ENCODE data around the gene ATP12A. TPM values are rescaled to one million over a fixed set of nuclear protein-coding genes. Genes with fewer than 3 reads are reported as not detected.
A peak's percentile ranks its signal among the peaks of the same experiment; 100 is the strongest.

ATP12A gene
- total and polyA plus RNA-seq, 12 donors = not detected

DNA sequence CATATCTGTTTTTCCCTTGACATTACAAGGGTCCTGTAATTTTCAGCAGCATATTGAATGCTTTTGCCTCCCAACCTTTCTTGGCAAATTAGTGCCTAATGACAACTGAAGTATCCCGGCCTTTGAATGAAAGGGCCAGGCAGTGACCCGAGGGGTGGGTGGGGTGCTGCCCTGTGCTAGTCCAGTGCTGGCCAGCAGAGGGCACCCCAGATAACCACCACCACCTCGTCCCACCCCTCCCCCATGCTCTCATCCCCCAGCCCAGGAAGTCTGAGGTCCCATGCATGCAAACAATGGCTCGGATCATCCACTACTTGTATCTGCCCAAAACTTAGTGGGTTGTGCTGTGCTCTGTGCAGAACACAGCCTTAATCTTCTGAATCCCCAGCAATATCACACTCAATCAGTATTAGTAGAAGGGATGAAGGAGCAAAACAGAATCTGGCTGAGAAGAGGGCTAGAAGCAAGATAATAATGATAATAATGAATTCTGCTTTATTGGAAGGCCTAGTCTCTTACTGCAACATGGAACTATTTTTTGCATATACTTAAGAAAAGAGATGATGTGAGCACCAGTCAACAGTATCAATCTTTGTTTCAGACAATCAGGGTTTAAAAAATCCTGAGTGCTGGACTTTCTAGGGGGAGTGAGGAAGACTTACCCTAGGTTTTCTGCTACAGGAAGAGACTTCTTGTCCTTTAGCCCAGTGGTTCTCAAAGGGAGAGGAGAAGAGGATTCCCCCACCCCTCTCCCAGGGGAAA, 3.8 kb downstream of the ATP12A start:
- Histone ChIP-seq H3K4me1 (peaks cover 0 to 27% (median 12%) of the 10 kb centered on the region in 9 donors), H3K4me3 (no peak overlapping the region), H3K36me3 (no peaks in the 10 kb centered on the region), H3K27ac (no peak overlapping the region), H3K9me3 (no peaks in the 10 kb centered on the region), H3K27me3 (peaks cover 12 to 45% (median 35%) of the 10 kb centered on the region in 7 donors)
- WGBS, 2 donors = 9 to 13% methylated on average over 4 of the region's 4 CpGs
- TF ChIP-seq, protein P1, sequence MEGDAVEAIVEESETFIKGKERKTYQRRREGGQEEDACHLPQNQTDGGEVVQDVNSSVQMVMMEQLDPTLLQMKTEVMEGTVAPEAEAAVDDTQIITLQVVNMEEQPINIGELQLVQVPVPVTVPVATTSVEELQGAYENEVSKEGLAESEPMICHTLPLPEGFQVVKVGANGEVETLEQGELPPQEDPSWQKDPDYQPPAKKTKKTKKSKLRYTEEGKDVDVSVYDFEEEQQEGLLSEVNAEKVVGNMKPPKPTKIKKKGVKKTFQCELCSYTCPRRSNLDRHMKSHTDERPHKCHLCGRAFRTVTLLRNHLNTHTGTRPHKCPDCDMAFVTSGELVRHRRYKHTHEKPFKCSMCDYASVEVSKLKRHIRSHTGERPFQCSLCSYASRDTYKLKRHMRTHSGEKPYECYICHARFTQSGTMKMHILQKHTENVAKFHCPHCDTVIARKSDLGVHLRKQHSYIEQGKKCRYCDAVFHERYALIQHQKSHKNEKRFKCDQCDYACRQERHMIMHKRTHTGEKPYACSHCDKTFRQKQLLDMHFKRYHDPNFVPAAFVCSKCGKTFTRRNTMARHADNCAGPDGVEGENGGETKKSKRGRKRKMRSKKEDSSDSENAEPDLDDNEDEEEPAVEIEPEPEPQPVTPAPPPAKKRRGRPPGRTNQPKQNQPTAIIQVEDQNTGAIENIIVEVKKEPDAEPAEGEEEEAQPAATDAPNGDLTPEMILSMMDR (IDR thresholded peaks at IDR 0.05) = peak; percentile 67 to 90 (median 80)
- peak; percentile 43 to 61 for DNase-seq
- peak; percentile 54 to 87 (median 80) for ATAC-seq
- intact Hi-C loops (cut with DNase I) = loop anchor here in 1 of 10 donors (10.0 kb wide), 1 partner anchor 51 kb away; no protein-coding TSS in a partner anchor

DNA sequence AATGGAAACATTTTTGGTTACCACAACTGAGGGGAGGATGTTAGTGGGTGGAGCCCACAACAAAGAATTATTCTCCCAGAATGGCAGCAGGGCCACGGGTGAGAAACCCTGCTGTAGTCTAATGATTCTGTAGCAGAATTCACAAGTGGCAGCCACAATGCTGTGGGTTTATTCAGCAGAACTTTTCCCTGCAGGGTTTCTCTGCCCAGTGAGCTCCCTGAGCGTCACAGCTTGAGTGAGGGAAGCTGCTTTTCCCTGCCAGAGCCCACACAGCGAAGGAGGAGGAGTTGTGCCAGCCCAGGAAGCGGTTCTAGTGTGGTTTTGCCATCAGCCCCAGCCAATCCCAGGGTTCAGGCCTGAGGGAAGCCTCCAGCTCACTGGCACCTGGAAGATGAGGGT, 4.4 kb downstream of the ATP12A start:
- intact Hi-C loops (cut with DNase I) = loop anchor here in 1 of 10 donors (10.0 kb wide), 1 partner anchor 50 kb away; no protein-coding TSS in a partner anchor
- DNase-seq (no peak), ATAC-seq (no peak)
- peaks cover 0 to 27% (median 12%) of the 10 kb centered on the region in 9 donors for H3K4me1 ChIP-seq
- WGBS, 2 donors = 44 to 60% methylated on average over 4 of the region's 4 CpGs
- TF ChIP-seq, protein P1 (IDR thresholded peaks at IDR 0.05) = no peak
- no peak overlapping the region for H3K27ac ChIP-seq
- H3K4me3 ChIP-seq = no peak overlapping the region
- H3K27me3 ChIP-seq = peaks cover 12 to 44% (median 31%) of the 10 kb centered on the region in 7 donors
- no peaks in the 10 kb centered on the region for H3K9me3 ChIP-seq
- H3K36me3 ChIP-seq = no peaks in the 10 kb centered on the region

DNA sequence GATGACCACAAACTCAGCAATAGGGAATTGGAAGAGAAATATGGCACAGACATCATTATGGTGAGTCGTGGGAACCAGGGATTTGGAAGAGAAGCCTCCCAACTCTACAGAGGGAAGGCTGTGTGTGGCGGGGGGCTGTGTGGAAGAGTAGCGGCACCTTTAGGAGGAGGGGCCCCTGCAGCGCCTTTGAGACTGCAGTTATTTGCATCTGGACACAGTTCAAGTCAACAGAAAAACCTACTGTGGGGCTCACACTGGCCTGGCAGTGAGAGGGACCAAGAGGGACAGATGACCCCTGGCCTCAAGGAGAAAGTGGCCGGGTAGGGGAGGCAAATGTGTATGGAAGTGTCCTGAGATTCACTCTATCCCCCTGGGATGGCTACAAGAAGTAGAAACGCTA, 5.1 kb downstream of the ATP12A start:
- Histone ChIP-seq H3K27ac (no peak overlapping the region), H3K9me3 (no peaks in the 10 kb centered on the region), H3K4me3 (no peak overlapping the region), H3K36me3 (no peaks in the 10 kb centered on the region), H3K4me1 (peaks cover 0 to 22% (median 7%) of the 10 kb centered on the region in 9 donors), H3K27me3 (peaks cover 7 to 43% (median 29%) of the 10 kb centered on the region in 7 donors)
- no peak for ATAC-seq
- TF ChIP-seq, protein P1 (IDR thresholded peaks at IDR 0.05) = no peak
- intact Hi-C loops (cut with DNase I) = loop anchor here in 1 of 10 donors (10.0 kb wide), 1 partner anchor 49 kb away; no protein-coding TSS in a partner anchor
- DNase-seq = no peak
- 90 to 91% methylated on average over 6 of the region's 6 CpGs for WGBS, 2 donors

DNA sequence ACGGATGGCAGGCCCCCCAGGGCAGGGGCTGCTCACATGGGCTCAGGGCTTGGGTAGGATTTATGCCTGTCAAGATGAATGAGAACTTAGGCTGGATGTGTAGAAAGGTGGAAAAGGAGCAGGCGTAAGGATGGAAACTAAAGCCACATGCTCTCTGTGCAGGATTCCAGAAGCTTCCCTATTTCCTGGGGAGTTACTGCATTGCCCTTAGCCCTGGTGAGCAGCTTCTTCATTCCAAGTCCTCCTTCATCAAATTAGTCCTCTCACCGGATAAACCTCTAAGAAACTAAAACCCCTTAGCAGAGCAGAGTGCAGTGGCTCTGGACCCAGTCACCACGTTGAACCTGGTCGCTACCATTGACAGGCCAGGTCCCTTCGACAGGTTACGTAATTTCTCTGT, 7.4 kb downstream of the ATP12A start:
- ATAC-seq (no peak), DNase-seq (no peak)
- no peaks in the 10 kb centered on the region for H3K9me3 ChIP-seq
- H3K36me3 ChIP-seq = no peaks in the 10 kb centered on the region
- intact Hi-C loops (cut with DNase I) = loop anchor here in 1 of 10 donors (10.0 kb wide), 1 partner anchor 47 kb away; no protein-coding TSS in a partner anchor
- no peak overlapping the region for H3K4me3 ChIP-seq
- TF ChIP-seq, protein P1 (IDR thresholded peaks at IDR 0.05) = no peak
- peaks cover 0 to 17% (median 0%) of the 10 kb centered on the region in 9 donors for H3K4me1 ChIP-seq
- H3K27ac ChIP-seq = no peak overlapping the region
- WGBS, 2 donors = 88 to 90% methylated on average over 7 of the region's 7 CpGs
- H3K27me3 ChIP-seq = peaks cover 0 to 50% (median 30%) of the 10 kb centered on the region in 7 donors

Data from heart right ventricle (tissue), 16 donors.